Heart left ventricle (tissue), 16 donors: ENCODE results near the gene METRNL. TPM values are rescaled to one million over a fixed set of nuclear protein-coding genes. Genes with fewer than 3 reads are reported as not detected.

Source experiments
- ATAC-seq, 4 donors: fragments of 200-7000 bp; cut with Tn5 transposase; one replicate each; pipeline ENCODE4 v1.9.1; 2020 to 2022; ENCODE audit warnings: moderate library complexity in 4 of 4, mild to moderate bottlenecking in 3 of 4, moderate number of reproducible peaks in 1 of 4
- DNase-seq, 5 donors: peaks; one replicate each; pipeline ENCODE4 v3.0.0-alpha.2; 2020
- H3K27ac ChIP-seq, 12 donors: fragments of 200-600 bp; sonication (generic) in 4 of 12; one replicate each; pipeline versions ENCODE4 v1.5.0 to v1.8.0; 2016 to 2022; ENCODE audit warnings: mild to moderate bottlenecking in 2 of 12
- H3K27me3 ChIP-seq, 9 donors: fragments of 200-600 bp; sonication (generic) in 2 of 9; one replicate each; pipeline versions ENCODE4 v1.5.1 to v1.8.0; 2016 to 2022; ENCODE audit warnings: mild to moderate bottlenecking in 3 of 9
- H3K36me3 ChIP-seq, 9 donors: fragments of 200-600 bp; sonication (generic) in 2 of 9; one replicate each; pipeline versions ENCODE4 v1.5.0 to v1.8.0; 2018 to 2022; ENCODE audit warnings: mild to moderate bottlenecking in 2 of 9
- H3K4me1 ChIP-seq, 12 donors: fragments of 200-600 bp; sonication (generic) in 4 of 12; one replicate each; pipeline versions ENCODE4 v1.5.0 to v1.8.0; 2016 to 2022; ENCODE audit warnings: mild to moderate bottlenecking in 3 of 12
- H3K4me3 ChIP-seq, 12 donors: fragments of 200-600 bp; sonication (generic) in 4 of 12; one replicate each; pipeline versions ENCODE4 v1.5.0 to v1.8.0; 2017 to 2022; ENCODE audit warnings: mild to moderate bottlenecking in 9 of 12, moderate library complexity in 4 of 12
- H3K9me3 ChIP-seq, 12 donors: fragments of 200-600 bp; sonication (generic) in 4 of 12; one replicate each; pipeline versions ENCODE4 v1.5.0 to v1.8.0; 2016 to 2022; ENCODE audit warnings: mild to moderate bottlenecking in 1 of 12
- POLR2A ChIP-seq, 2 donors: fragments of 450-650 bp; IDR thresholded peaks; one replicate each; pipeline ENCODE4 v1.6.1; 2017; ENCODE audit warnings: antibody characterized with exemption in 2 of 2, mild to moderate bottlenecking in 2 of 2, moderate library complexity in 2 of 2
- WGBS, 4 donors: extraction: QIAGEN DNeasy Blood & Tissue Kit in 2 of 4; methylation state at CpG; one replicate each; pipeline versions ENCODE4 v1.1.5 to v1.1.7; 2013 to 2018; 5-methylcytosine and 5-hydroxymethylcytosine counted together
- intact Hi-C, 10 donors: fragments of 100-400 bp; cut with DNase I; formaldehyde crosslinking; loops; one replicate each; pipeline versions ENCODE4 v1.11.1 to v1.14.2; 2022
- polyA plus RNA-seq, 2 donors: library from polyadenylated mRNA; stranded (reverse); fragments of 200-250 nt; gene quantifications; one replicate each; pipeline ENCODE4 v1.2.3, GENCODE V29; 2013
- total RNA-seq, 9 donors: library from RNA; depleted of rRNA in 2 of 9; stranded (reverse); fragments of >200 nt in 2 of 9; fragmentation: NEBNext Ultra II Directional in 3 of 9; extraction: Animal tissue kit (Norgen Biotek cat#: 25700) in 3 of 9; gene quantifications; one replicate each; pipeline versions ENCODE4 v1.1.0 to v1.2.4, GENCODE V29; 2016 to 2023
- TF ChIP-seq, protein P1 (sequence below), 12 donors: fragments of 200-600 bp; sonication (generic) in 4 of 12; IDR thresholded peaks; one replicate each; pipeline versions ENCODE4 v1.5.0 to v1.8.0; 2018 to 2022; ENCODE audit warnings: antibody characterized with exemption in 12 of 12, mild to moderate bottlenecking in 5 of 12
- donor health status: ischemic (EF 13 %, LVEDD 7.1; RV severe dilation, severe dysfunction).
- donor health status: healthy with polysubstance abuse.
- donor health status: DM: no; HTN: yes; CAD: no.
- donor health status: DM: no; HTN: no; CAD: no.
- donor health status: ischemic (EF 25% LVEDD 6.9; RV normal size, moderate dysfunction).
- donor health status: ischemic (EF 25% LVEDD 5.7; RV mildly dilated, moderate dysfunction).
- donor health status: healthy.
- donor health status: DM: yes; HTN: yes; CAD: no.
- donor health status: ischemic (EF 35%, LVEDD 5.7; RV mildly dilated, moderate dysfunction).
- donor health status: nonischemic (EF 11% LVEDD 7.7; RV severe dilation, severe dysfunction).
- donor health status: DM: yes; HTN: yes; CAD: no.
- donor health status: PGD.
- donor health status: ischemic (EF 29% LVEDD 5.4; RV normal size, mild dysfunction).
- donor health status: nonischemic (EF 23%, LVEDD 6.1; RV moderate dilation, normal function).

METRNL gene
- total and polyA plus RNA-seq, 11 donors, result 59.4 to 144 (median 79.5) TPM

- Histone ChIP-seq H3K27ac (no peak overlapping the region), H3K36me3 (no peaks in the 10 kb centered on the region), H3K27me3 (peaks cover 0 to 4% (median 0%) of the 10 kb centered on the region in 9 donors), H3K9me3 (no peaks in the 10 kb centered on the region), H3K4me1 (peaks cover 0 to 17% (median 0%) of the 10 kb centered on the region in 12 donors), H3K4me3 (no peak overlapping the region)
- intact Hi-C loops, result no loop called here
- TF ChIP-seq, protein P1, sequence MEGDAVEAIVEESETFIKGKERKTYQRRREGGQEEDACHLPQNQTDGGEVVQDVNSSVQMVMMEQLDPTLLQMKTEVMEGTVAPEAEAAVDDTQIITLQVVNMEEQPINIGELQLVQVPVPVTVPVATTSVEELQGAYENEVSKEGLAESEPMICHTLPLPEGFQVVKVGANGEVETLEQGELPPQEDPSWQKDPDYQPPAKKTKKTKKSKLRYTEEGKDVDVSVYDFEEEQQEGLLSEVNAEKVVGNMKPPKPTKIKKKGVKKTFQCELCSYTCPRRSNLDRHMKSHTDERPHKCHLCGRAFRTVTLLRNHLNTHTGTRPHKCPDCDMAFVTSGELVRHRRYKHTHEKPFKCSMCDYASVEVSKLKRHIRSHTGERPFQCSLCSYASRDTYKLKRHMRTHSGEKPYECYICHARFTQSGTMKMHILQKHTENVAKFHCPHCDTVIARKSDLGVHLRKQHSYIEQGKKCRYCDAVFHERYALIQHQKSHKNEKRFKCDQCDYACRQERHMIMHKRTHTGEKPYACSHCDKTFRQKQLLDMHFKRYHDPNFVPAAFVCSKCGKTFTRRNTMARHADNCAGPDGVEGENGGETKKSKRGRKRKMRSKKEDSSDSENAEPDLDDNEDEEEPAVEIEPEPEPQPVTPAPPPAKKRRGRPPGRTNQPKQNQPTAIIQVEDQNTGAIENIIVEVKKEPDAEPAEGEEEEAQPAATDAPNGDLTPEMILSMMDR (IDR thresholded peaks at IDR 0.05), result no peak
- no peak for TF ChIP-seq POLR2A (IDR thresholded peaks at IDR 0.05)
- DNase-seq (peak in 1 of 5 donors; percentile 22), ATAC-seq (no peak)
- 86 to 93% (median 91%) methylated on average over 12 of the region's 12 CpGs for WGBS, 4 donors
These were observed 50.3 kb downstream of the METRNL start for GRCh38 chr17:83129676-83130075.

- ATAC-seq (no peak), DNase-seq (peak in 1 of 5 donors; percentile 9)
- peaks cover 0 to 17% (median 0%) of the 10 kb centered on the region in 12 donors for H3K4me1 ChIP-seq
- no peak overlapping the region for H3K27ac ChIP-seq
- no peak for TF ChIP-seq POLR2A (IDR thresholded peaks at IDR 0.05)
- TF ChIP-seq, protein P1 (IDR thresholded peaks at IDR 0.05), result no peak
- H3K4me3 ChIP-seq, result no peak overlapping the region
- no peaks in the 10 kb centered on the region for H3K9me3 ChIP-seq
- H3K27me3 ChIP-seq, result peaks cover 0 to 5% (median 0%) of the 10 kb centered on the region in 9 donors
- no peaks in the 10 kb centered on the region for H3K36me3 ChIP-seq
- WGBS, 4 donors, result 89 to 93% (median 92%) methylated on average over 14 of the region's 14 CpGs
- intact Hi-C loops, result no loop called here
These were observed 52.1 kb downstream of the METRNL start for GRCh38 chr17:83131401-83132011.

DNA sequence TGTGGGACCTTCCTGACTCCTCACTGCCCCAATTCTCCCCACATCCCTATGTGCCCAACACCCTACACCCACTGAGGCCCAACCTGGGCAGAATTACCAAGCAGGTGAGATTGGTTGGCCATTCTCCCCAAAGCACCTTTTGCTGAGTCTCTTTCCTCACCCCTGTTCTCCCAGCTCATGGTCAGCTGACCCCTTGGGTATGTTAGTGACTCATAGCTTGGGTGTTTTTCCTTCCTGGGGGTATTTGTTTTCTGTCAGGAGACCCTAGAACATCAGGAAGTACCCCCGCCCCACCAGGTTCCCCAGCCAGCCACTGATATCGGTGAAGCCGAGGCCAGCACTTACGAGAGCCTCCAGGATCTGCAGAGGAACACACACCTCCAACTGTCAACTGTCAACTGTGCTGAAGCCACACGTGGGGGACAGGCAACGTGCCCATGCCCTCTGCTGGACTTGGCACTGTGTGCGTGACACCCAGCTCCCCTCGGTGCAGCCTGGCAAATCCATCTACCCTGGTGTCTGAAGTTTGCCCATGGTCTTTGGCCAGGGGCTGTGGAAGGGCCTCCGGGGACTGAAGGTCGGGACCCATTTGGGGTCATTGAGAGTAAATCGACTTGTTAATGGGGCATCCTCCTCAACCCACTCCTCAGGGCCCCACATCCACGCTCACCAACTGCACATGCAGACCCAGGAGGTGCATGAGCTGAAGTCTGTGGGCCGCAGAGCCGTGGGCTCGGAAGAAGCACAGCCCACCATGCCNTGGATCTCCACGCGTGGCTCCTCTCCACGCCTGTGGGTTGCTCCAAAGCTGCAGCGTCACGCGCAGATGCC, 53.1 kb downstream of the METRNL start:
- no peak overlapping the region for H3K4me3 ChIP-seq
- H3K36me3 ChIP-seq, result no peaks in the 10 kb centered on the region
- no peaks in the 10 kb centered on the region for H3K9me3 ChIP-seq
- DNase-seq (peak in 2 of 5 donors; percentile 46 to 76), ATAC-seq (peak; percentile 77 to 88 (median 84))
- peaks cover 0 to 10% (median 0%) of the 10 kb centered on the region in 9 donors for H3K27me3 ChIP-seq
- H3K4me1 ChIP-seq, result peaks cover 0 to 17% (median 0%) of the 10 kb centered on the region in 12 donors
- H3K27ac ChIP-seq, result no peak overlapping the region
- 72 to 78% (median 74%) methylated on average over 14 to 21 of the region's 21 CpGs for WGBS, 4 donors
- intact Hi-C loops, result no loop called here
- no peak for TF ChIP-seq POLR2A (IDR thresholded peaks at IDR 0.05)
- TF ChIP-seq, protein P1 (IDR thresholded peaks at IDR 0.05), result peak in 1 of 12 donors; percentile 10
